Measurements from ENCODE around the gene GRB14.
"Not testable (repeated sequence)": the region's sequence is repeated elsewhere in the genome, so short reads cannot be mapped to it uniquely, and the experiment has no call there.

The GRB14 gene

DNA sequence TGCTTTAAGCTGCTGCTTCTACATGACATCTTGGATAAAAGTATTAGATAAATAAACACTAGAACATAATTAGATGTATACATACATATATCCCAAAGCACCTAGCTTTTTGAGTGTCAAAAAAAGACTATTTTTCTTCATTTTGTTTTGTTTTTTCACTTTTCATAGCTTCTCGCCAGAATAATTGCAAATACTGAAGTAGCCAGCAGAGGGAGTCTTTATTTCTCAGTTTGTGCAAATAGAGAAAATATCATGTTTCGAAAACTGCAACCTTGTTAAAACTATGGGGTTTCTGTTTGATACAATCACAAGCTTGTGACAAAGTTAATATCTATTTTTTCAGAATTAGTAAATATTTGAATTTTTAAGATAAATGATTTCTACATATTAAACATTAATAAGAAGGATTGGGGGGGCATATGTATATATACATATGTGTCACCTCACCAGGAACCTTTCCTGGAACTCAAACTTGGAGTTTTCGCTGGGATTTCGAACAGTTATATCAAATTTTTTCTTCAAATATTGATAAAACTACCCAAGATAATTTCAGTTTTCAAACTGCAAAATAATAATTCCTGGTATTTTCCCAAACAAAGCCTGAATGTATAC lies 61.0 kb downstream of the GRB14 start:
- ChIA-PET CTCF (interaction anchor here (0.6 to 2.3 kb wide), 16 partner anchors 9 to 1378 kb away, joined by 3 to 13 read pairs (median 5); no protein-coding TSS in a partner anchor), POLR2A (no interaction called here)
- TF ChIP-seq, protein P1, sequence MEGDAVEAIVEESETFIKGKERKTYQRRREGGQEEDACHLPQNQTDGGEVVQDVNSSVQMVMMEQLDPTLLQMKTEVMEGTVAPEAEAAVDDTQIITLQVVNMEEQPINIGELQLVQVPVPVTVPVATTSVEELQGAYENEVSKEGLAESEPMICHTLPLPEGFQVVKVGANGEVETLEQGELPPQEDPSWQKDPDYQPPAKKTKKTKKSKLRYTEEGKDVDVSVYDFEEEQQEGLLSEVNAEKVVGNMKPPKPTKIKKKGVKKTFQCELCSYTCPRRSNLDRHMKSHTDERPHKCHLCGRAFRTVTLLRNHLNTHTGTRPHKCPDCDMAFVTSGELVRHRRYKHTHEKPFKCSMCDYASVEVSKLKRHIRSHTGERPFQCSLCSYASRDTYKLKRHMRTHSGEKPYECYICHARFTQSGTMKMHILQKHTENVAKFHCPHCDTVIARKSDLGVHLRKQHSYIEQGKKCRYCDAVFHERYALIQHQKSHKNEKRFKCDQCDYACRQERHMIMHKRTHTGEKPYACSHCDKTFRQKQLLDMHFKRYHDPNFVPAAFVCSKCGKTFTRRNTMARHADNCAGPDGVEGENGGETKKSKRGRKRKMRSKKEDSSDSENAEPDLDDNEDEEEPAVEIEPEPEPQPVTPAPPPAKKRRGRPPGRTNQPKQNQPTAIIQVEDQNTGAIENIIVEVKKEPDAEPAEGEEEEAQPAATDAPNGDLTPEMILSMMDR (IDR thresholded peaks at IDR 0.05; ENCODE audit: control extremely low read depth, extremely low read depth, low read depth, missing control alignments) = peak; percentile 59
- DNase-seq (ENCODE audit: extremely low spot score) = peak; percentile 11

GRCh38 chr2:164558450-164558849 lies 62.8 kb downstream of the GRB14 start:
- DNase-seq (ENCODE audit: extremely low spot score) = no peak
- TF ChIP-seq, protein P1 (IDR thresholded peaks at IDR 0.05; ENCODE audit: control extremely low read depth, extremely low read depth, low read depth, missing control alignments) = no peak
- ChIA-PET CTCF (no interaction called here), POLR2A (no interaction called here)

- TF ChIP-seq, protein P1 (IDR thresholded peaks at IDR 0.05; ENCODE audit: control extremely low read depth, extremely low read depth, low read depth, missing control alignments) = no peak
- no peak for DNase-seq (ENCODE audit: extremely low spot score)
- ChIA-PET POLR2A (no interaction called here), CTCF (interaction anchor here (1.6 kb wide), 1 partner anchor 1371 kb away, joined by 3 read pairs; no protein-coding TSS in a partner anchor)
Measured at GRCh38 chr2:164554487-164554886, 66.8 kb downstream of the GRB14 start.

- CTCF ChIA-PET = interaction anchor here (1.1 kb wide), 1 partner anchor 9 kb away, joined by 5 read pairs; no protein-coding TSS in a partner anchor
- DNase-seq (ENCODE audit: extremely low spot score) = no peak
- TF ChIP-seq, protein P1 (IDR thresholded peaks at IDR 0.05; ENCODE audit: control extremely low read depth, extremely low read depth, low read depth, missing control alignments) = no peak
- POLR2A ChIA-PET = no interaction called here
Measured at GRCh38 chr2:164551519-164551918, 69.8 kb downstream of the GRB14 start.

DNA sequence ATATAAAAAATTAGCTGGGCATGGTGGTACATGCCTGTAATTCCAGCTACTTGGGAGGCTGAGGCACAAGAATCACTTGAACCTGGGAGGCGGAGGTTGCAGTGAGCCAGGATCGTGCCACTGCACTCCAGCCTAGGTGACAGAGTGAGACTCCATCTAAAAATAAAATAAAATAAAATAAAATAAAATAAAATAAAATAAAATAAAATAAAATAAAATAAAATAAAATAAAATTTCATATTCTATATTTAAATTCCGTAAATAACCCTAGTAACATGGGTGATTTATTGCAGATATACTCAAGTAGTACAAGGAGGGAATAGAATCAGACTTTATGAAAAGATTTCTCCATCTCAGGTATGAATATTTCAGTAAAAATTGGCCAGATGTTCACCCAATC lies 71.6 kb downstream of the GRB14 start:
- POLR2A ChIA-PET; DNase-seq (ENCODE audit: extremely low spot score): not testable (repeated sequence)
- CTCF ChIA-PET = interaction anchor here (1.3 to 1.9 kb wide), 2 partner anchors 10 to 12 kb away, joined by 3 to 4 read pairs; no protein-coding TSS in a partner anchor

DNA sequence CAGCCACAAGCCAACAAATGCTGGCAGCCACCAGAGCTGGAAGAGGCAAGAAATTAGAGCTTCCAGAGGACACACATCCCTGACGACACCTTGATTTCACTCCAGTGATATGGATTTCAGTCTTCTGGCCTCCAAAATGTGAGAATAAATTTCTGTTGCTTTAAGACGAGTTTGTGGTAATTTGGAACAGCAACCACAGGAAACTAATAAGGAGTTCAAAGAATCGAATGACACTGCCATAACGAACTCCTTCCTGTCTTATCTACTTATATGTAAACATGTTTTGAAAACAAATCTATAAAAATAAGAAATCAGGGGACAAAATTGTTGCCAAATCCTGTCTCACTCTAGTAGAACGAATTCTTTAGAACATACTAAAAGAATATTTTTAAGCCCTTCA lies 75.8 kb downstream of the GRB14 start:
- CTCF ChIA-PET = interaction anchor here (1.7 to 3.6 kb wide), 2 partner anchors 10 to 15 kb away, joined by 4 to 13 read pairs; no protein-coding TSS in a partner anchor
- POLR2A ChIA-PET = no interaction called here
- TF ChIP-seq, protein P1 (IDR thresholded peaks at IDR 0.05; ENCODE audit: control extremely low read depth, extremely low read depth, low read depth, missing control alignments) = no peak
- DNase-seq (ENCODE audit: extremely low spot score) = no peak

- POLR2A ChIA-PET = no interaction called here
- TF ChIP-seq, protein P1 (IDR thresholded peaks at IDR 0.05; ENCODE audit: control extremely low read depth, extremely low read depth, low read depth, missing control alignments) = no peak
- no peak for DNase-seq (ENCODE audit: extremely low spot score)
- CTCF ChIA-PET = no interaction called here
Measured at GRCh38 chr2:164542581-164543021, 78.7 kb downstream of the GRB14 start.
